Measurements from ENCODE around the gene ARHGAP33.
"Not testable (repeated sequence)": the region's sequence is repeated elsewhere in the genome, so short reads cannot be mapped to it uniquely, and the experiment has no call there.

Gene ARHGAP33

GRCh38 chr19:35755550-35756376 lies 19.6 kb upstream of the ARHGAP33 start:
- no peak for DNase-seq

DNA sequence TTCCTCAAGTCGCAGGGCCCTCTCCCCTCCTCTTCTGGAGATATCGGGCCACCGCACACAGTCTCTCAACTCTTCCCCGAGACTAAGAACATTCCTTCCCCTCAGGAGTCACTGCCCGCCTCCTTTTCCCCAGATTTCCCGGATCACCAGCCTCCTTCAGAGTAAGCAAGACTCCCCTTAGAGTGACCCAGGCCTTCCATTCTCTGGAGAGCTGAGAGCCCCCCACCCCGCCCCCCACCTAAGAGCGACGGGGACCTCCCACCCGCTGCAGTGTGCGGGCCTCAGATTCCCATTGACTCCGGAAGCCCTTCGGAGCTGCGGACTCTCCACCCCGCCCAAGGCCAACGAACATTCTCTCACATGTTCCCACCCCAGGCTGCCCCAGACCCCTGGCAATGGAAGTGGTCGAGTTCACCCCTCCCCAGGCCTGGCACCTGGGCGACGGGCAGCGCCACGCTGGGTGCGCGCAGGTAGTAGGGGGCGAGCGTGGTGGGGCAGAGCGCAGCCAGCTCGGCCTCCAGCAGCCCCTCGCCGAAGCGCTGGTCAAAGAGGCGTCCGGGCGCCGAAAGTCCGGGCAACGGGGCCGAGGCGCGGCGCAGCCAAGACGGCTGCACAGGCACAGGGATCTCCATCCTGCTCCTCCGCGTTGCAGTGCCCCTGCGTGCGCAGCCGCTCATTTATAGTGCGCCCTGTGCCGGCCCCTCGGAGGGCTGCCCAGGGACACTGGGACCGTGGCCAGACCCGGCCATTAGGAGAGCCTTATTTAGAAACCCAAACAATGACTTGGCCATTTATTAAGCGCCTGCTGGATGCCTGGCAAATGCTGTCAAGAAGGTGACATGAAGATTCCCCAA lies 18.8 kb upstream of the ARHGAP33 start, which contains the start of gene HSPB6:
Gene HSPB6 (minus strand): TSS at position 653 of the 854 bp plus-strand sequence. CDS start 21 bp downstream, at position 632.
- DNase-seq = no peak

DNA sequence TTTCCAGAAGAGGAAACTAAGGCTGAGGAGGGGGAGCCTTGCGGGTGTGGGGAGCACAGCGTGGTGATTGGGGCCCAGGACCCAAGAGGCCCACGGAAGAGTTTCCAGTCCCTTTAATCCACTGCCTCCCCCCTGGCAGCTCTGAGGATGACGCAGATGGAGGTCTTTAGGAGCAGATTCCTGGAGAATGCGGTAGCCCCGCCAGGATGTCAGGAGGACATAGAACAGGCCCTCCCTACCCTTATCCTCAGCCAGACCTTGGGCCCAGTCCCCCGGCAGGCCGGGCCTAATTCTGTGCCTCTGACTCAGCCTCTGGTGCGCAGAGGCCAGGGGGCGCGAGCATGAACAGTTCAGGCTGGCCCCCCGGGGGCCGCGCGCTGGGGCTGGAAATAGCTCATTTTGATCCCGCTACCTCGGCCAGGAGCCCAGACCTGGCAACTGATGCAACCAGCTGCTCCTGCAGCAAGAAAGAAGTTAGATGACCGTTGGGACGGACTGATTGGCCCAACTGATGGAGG lies 18.1 kb upstream of the ARHGAP33 start:
- no peak for DNase-seq

DNA sequence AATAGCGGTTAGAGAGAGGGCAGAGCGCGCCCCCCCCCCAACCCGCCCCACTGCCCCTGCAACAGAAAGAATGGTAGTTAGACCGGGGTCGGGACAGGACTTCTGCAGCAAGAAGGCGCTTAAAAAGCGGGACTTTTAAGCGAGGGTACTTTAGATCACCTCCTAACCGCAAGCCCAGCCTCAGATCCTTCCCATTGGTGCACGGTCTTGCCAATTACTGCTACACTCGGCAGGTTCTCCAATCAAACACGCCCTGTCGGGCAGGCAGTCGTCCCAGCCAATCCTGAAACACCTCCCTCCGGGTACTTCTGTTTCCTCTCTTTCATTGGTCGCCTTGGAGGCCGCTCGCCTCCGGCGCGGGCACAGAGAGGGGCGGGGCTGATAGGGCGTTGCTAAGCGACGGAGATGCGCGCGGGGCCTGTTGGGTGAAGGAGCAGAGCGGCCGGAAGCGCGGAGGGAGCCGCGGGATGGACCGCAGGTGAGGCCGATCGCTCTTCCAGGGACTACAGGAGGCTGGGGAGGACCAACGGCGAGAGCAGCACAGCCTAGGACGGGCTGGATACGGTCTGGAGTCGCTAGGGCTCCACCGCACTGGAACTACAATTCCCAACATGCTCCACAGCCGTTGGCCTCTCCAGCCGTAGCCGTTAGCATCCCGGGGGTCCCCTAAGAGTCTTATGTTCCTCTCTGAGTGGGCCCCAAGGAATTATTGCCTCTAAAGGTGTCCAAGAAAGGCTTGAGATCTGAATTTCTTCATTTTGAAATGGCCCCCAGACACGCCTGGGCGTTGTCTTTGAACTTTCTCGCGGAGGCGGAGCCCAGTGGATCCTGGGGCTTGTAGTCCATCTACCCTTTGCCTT lies 17.4 kb upstream of the ARHGAP33 start, which contains the start of gene PROSER3:
Gene PROSER3 (plus strand): TSS at position 428 of the 860 bp plus-strand sequence. CDS start 40 bp downstream, at position 468.
- DNase-seq = peak; percentile 97

DNA sequence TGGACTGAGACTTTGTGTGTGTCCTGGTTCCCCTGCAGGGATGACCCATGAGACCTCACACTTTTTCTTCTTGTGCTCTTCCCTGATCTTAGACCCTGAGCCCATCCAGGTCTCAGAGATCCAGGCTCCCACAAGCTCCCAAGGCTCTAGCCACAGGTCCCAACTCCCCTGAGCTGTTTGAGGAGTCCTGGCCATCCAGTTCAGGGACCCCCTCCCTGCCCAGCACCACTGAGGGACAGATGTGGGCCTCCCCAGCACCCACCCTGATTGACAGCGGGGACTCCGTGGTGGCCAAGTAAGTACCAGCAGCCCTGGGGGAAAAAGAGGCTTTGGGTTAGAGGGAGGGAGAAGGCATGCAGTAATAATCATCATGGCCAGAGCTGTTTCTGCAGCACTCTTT lies 15.7 kb upstream of the ARHGAP33 start:
- no peak for DNase-seq

- no peak for DNase-seq
Observed at GRCh38 chr19:35760711-35761349, 14.5 kb upstream of the ARHGAP33 start.

DNA sequence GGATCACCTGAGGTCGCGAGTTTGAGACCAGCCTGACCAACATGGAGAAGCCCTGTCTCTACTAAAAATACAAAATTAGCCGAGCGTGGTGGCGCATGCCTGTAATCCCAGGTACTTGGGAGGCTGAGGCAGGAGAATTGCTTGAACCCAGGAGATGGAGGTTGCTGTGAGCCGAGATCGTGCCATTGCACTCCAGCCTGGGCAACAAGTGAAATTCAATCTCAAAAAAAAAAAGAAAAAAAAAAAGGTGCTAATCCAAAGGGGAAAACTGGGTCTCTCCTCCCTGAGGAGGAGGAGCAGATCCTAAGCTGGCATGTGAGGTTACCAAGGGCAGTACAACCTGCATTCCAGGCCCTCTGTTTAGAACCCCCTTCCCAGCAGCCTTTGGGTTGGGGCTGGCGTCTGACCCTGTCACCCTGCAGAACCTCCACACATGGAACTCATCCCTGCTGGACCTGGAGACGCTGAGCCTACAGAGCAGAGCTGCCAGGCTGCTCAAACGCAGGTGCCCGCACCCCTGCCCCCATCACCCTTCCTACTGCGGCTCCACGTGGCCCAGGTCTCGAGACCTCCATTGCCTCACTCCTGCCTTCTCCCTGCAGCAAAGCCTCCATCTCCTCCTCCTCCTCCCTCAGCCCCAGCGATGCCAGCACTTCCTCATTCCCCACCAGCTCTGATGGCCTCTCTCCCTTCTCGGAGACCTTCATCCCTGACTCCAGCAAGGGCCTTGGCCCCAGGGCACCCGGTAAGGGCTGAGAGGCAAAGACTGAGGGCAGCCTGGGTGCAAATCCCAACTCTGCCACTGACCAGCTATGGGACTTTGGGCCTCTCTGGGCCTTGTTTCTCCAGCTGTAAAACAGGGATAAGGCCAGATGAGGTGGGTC lies 10.7 kb upstream of the ARHGAP33 start:
- DNase-seq = no peak

DNA sequence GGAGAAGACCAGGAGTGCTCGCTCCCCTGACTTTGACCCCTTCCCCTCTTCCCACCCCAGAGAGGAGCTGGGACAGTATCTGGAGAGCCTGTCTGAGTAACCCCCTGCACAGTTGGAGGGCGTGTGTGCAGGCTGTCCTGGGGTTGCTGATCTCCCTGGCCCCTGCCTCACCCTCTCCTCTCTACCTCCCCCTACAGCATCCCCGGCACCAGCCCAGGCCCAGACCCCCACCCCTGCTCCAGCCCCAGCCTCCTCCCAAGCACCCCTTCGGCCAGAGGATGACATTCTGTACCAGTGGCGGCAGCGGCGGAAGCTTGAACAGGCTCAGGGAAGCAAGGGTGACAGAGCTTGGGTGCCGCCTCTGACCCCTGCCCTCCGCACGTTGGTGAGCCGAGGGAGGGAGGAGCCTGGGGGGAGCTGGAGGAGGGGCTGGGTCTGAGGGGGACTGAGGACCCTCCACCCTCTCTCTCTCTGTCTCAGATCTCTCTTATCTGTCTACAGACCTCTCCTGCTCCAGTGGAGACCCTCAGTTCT lies 8.7 kb upstream of the ARHGAP33 start:
- no peak for DNase-seq

DNA sequence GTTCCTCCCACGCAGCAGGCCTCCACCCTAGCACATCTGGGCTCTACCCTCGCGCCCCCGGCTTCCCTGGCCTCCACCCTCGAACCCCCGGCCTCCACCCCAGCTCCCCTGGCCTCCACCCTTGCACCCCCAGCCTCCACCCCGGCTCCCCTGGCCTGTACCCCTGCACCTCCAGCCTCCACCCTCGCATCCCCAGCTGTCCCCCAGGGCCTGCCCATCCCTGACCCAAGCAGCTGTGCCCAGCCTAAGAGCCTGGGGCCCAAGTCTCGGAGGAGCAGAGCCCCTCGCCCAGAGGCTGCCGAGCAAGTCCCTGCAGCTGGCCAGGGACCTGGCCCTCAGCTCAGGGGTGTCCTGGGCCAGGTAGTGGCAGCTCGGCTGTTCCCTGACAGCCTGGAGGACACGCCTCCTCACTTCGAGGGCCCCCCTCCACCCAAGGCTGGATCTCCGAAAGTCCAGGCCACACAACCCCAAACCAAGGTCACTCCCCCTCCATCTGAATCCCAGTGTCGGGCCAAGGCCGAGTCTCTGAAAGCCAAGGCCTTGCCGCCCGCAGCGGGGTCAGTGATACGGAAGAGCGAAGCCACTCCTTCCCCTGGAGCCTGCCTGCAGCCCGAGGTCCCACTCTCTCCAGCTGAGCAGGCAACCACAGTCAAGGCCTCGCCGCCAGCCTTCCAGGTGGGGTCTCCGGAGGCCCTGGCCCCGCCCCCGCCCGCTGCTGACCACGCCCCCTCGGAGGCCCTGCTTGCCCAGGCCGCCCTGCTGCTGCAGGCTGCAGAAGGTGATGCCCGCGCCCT lies 7.9 kb upstream of the ARHGAP33 start:
- no peak for DNase-seq

DNA sequence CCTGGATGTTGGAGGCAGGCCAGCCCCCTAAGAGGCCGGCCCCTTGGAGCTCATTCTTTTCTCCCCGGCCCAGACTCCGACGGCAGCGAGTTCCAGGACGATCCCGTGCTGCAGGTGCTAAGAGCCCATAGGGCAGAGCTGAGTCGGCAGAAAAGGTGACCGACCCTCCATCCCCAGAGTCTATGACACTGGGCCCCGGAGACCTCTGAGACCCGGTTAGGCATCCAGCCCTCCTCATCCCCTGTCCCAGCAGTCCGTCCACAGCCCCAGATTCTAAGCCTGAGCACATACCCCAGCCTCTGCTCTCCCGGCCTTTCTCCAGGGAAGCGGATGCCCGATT lies 7.3 kb upstream of the ARHGAP33 start:
- no peak for DNase-seq

DNA sequence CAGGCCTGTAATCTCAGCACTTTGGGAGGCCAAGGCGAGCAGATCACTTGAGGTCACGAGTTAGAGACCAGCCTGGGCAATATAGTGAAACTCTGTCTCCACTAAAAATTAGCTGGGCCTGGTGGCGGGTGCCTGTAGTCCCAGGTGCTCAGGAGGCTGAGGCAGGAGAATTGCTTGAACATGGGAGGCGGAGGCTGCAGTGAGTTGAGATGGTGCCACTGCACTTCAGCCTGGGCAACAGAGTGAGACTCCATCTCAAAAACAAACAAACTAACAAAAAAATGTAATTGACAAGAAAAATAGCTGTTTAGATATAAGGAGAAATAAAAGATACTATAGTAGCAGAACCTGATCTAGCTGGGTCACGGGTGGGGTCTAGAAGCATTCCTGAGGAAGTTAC lies 3.0 kb upstream of the ARHGAP33 start:
- not testable (repeated sequence) for DNase-seq

GRCh38 chr19:35773020-35773806 lies 2.2 kb upstream of the ARHGAP33 start:
- no peak for DNase-seq

DNA sequence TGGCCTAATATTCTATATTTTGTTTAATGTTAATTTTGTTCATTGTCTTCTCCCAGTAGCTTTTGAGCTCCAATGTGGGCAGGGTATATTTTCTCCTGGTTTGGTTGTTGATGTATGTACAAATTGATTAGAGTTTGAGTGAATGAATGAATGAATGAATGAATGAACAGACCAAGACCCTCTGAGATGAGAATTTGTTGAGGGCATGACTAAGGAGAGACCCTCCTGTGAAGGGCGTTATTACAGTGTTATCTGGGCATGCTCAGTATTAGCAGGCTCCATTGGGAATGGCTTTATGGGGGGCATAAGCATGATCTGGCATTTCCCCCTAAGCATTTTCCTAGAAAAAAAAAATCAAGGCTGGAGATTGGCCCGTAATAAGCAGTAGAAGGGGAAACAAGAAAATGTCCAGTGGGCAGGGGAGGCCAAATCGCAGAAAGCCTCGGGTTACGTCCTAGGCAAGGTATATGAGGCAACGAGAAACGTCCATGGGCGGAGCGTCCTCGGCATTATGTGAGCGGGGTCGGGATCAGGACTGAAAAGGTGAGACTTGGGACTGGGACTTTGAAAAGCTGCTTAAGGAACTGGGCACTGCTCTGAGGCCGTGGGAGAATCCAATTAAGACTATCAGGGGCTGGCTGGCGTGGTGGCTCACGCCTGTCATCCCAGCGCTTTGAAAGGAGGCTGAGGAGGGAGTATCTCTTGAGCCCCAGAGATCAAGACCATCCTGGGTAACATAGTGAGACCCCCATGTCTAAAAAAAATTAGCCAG lies 904 bp upstream of the ARHGAP33 start:
- DNase-seq = no peak

GRCh38 chr19:35775046-35775297 lies 392 bp upstream of the ARHGAP33 start:
- no peak for DNase-seq

GRCh38 chr19:35776102-35776788 lies 881 bp downstream of the ARHGAP33 start:
- DNase-seq = no peak

DNA sequence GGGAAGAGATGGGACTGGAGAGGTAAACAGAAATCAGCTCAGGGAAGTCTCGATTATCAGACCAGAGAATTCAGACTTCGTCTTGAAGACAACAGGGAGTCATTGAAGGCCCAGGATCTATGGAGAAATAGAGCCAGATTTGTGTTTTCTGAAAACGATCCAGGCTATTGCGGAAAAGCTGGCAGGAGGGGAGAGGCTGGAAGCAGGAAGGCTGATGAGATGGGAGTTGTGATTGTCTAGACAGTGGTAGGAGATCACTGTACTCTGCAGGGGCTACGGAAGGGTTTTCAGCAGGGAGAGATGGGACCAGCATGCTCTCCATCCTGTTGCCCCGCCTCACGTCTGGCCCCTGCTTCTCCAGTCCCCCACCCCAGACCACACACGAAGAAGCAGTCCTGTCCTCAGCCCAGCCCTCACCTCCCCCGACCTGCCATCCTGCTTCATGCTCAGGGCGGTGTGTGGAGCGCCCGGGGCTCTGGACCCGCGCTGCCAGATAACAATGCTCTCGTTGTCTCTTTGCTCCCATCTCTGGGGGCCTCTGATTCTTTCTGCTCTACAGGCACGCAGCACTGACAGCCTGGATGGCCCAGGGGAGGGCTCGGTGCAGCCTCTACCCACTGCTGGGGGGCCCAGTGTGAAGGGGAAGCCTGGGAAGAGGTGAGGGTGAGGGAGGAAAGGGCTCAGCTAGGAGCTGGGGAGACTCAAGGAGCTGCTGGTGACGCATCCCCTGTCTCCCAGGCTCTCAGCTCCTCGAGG lies 1.9 kb downstream of the ARHGAP33 start:
- DNase-seq = no peak

GRCh38 chr19:35777961-35778360 lies 2.6 kb downstream of the ARHGAP33 start:
- no peak for DNase-seq

All from SIG-M5 (cell line).